ENCODE measurements around the gene KCNIP4. TPM values are rescaled to one million over a fixed set of nuclear protein-coding genes. Genes with fewer than 3 reads are reported as not detected.

KCNIP4 gene
- polyA plus RNA-seq, 4 donors = 1.3 to 3.7 TPM; not detected in 2

DNA sequence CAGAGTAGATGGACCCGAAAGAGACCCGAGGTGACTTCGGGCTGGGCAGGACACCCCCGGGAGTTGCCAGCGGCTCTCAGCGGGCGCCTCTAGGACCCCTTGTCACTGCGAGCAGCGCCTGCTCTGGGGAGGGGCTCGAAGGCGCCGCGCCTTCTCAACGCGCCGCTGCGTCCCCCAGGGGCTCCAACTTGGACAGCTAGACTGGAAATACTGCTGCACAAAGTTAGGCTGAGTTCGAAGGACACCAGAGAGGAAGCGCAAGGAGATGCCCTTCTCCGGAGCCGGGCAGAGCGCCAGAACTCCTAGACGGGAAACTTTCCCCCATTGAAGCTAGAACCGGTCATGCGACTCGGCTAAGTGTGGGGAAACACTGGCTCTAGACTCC, 493 bp upstream of the KCNIP4 start:
- Histone ChIP-seq H3K4me3 (ENCODE audit: low read depth in 1 of 3, low read length in 3 of 3) (peak overlapping the region in 2 of 3 donors; percentile 18 to 36), H3K27me3 (ENCODE audit: control insufficient read depth in 3 of 3, insufficient read depth in 3 of 3, low read length in 3 of 3) (peaks cover 0 to 32% (median 2%) of the 10 kb centered on the region in 3 donors), H3K27ac (ENCODE audit: low read depth in 1 of 3, low read length in 2 of 3) (no peak overlapping the region), H3K4me1 (ENCODE audit: control insufficient read depth in 3 of 3, insufficient read depth in 2 of 3, low read depth in 1 of 3, low read length in 2 of 3) (no peaks in the 10 kb centered on the region), H3K9me3 (ENCODE audit: control insufficient read depth in 2 of 2, insufficient read depth in 1 of 2, low read depth in 1 of 2, low read length in 1 of 2) (no peaks in the 10 kb centered on the region), H3K36me3 (ENCODE audit: control insufficient read depth in 3 of 3, insufficient read depth in 2 of 3, low read depth in 1 of 3, low read length in 3 of 3) (no peaks in the 10 kb centered on the region)
- FAIRE-seq (no peak), DNase-seq (peak; percentile 4 to 9)
- 2 to 5% (median 4%) methylated on average over 23 to 26 of the region's 26 CpGs for WGBS, 3 donors

GRCh38 chr4:21947791-21948346, 703 bp downstream of the KCNIP4 start:
- H3K4me3 ChIP-seq (ENCODE audit: low read depth in 1 of 3, low read length in 3 of 3) = peak overlapping the region in 1 of 3 donors; percentile 36
- DNase-seq (no peak), FAIRE-seq (no peak)
- no peak overlapping the region for H3K27ac ChIP-seq (ENCODE audit: low read depth in 1 of 3, low read length in 2 of 3)
- H3K9me3 ChIP-seq (ENCODE audit: control insufficient read depth in 2 of 2, insufficient read depth in 1 of 2, low read depth in 1 of 2, low read length in 1 of 2) = no peaks in the 10 kb centered on the region
- peaks cover 0 to 32% (median 2%) of the 10 kb centered on the region in 3 donors for H3K27me3 ChIP-seq (ENCODE audit: control insufficient read depth in 3 of 3, insufficient read depth in 3 of 3, low read length in 3 of 3)
- H3K4me1 ChIP-seq (ENCODE audit: control insufficient read depth in 3 of 3, insufficient read depth in 2 of 3, low read depth in 1 of 3, low read length in 2 of 3) = no peaks in the 10 kb centered on the region
- no peaks in the 10 kb centered on the region for H3K36me3 ChIP-seq (ENCODE audit: control insufficient read depth in 3 of 3, insufficient read depth in 2 of 3, low read depth in 1 of 3, low read length in 3 of 3)
- 31 to 32% (median 31%) methylated on average over 18 of the region's 18 CpGs for WGBS, 3 donors

- no peak for DNase-seq
- H3K4me3 ChIP-seq (ENCODE audit: low read depth in 1 of 3, low read length in 3 of 3) = no peak overlapping the region
- H3K9me3 ChIP-seq (ENCODE audit: control insufficient read depth in 2 of 2, insufficient read depth in 1 of 2, low read depth in 1 of 2, low read length in 1 of 2) = no peaks in the 10 kb centered on the region
- FAIRE-seq = no peak
- H3K27ac ChIP-seq (ENCODE audit: low read depth in 1 of 3, low read length in 2 of 3) = no peak overlapping the region
- WGBS, 3 donors = 76 to 84% (median 79%) methylated on average over 6 of the region's 6 CpGs
- no peaks in the 10 kb centered on the region for H3K4me1 ChIP-seq (ENCODE audit: control insufficient read depth in 3 of 3, insufficient read depth in 2 of 3, low read depth in 1 of 3, low read length in 2 of 3)
- H3K27me3 ChIP-seq (ENCODE audit: control insufficient read depth in 3 of 3, insufficient read depth in 3 of 3, low read length in 3 of 3) = peaks cover 0 to 32% (median 2%) of the 10 kb centered on the region in 3 donors
- no peaks in the 10 kb centered on the region for H3K36me3 ChIP-seq (ENCODE audit: control insufficient read depth in 3 of 3, insufficient read depth in 2 of 3, low read depth in 1 of 3, low read length in 3 of 3)
Observed at GRCh38 chr4:21946858-21947257, 1.7 kb downstream of the KCNIP4 start.

- no peak overlapping the region for H3K27ac ChIP-seq (ENCODE audit: low read depth in 1 of 3, low read length in 2 of 3)
- WGBS, 3 donors = 43 to 60% (median 56%) methylated on average over 3 of the region's 3 CpGs
- FAIRE-seq (no peak), DNase-seq (no peak)
- no peaks in the 10 kb centered on the region for H3K9me3 ChIP-seq (ENCODE audit: control insufficient read depth in 2 of 2, insufficient read depth in 1 of 2, low read depth in 1 of 2, low read length in 1 of 2)
- H3K36me3 ChIP-seq (ENCODE audit: control insufficient read depth in 3 of 3, insufficient read depth in 2 of 3, low read depth in 1 of 3, low read length in 3 of 3) = no peaks in the 10 kb centered on the region
- H3K4me1 ChIP-seq (ENCODE audit: control insufficient read depth in 3 of 3, insufficient read depth in 2 of 3, low read depth in 1 of 3, low read length in 2 of 3) = no peaks in the 10 kb centered on the region
- no peaks in the 10 kb centered on the region for H3K27me3 ChIP-seq (ENCODE audit: control insufficient read depth in 3 of 3, insufficient read depth in 3 of 3, low read length in 3 of 3)
- no peak overlapping the region for H3K4me3 ChIP-seq (ENCODE audit: low read depth in 1 of 3, low read length in 3 of 3)
Observed at GRCh38 chr4:21921526-21922180, 26.9 kb downstream of the KCNIP4 start.

DNA sequence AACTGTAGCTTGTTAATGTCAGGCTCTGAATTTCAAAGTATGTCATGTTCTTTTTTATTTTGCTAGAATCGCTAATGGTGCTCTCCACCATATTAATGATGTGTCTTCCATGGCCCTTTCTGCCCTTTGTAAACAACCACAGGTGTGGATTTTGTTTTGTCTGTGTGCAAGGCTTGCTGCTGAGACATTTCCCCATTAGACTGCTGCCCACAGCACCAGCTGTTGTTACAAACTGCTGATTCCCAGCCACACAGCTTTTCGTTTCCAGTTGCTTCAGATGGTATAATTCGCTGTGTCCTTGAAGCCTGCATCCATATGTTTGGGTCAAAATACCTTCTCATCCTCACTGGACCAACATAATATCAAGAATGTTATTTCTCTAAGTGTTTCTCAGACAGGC, 32.8 kb downstream of the KCNIP4 start:
- H3K27me3 ChIP-seq (ENCODE audit: control insufficient read depth in 3 of 3, insufficient read depth in 3 of 3, low read length in 3 of 3) = no peaks in the 10 kb centered on the region
- H3K4me1 ChIP-seq (ENCODE audit: control insufficient read depth in 3 of 3, insufficient read depth in 2 of 3, low read depth in 1 of 3, low read length in 2 of 3) = no peaks in the 10 kb centered on the region
- no peaks in the 10 kb centered on the region for H3K36me3 ChIP-seq (ENCODE audit: control insufficient read depth in 3 of 3, insufficient read depth in 2 of 3, low read depth in 1 of 3, low read length in 3 of 3)
- 70 to 75% (median 73%) methylated on average over 3 of the region's 3 CpGs for WGBS, 3 donors
- H3K4me3 ChIP-seq (ENCODE audit: low read depth in 1 of 3, low read length in 3 of 3) = no peak overlapping the region
- DNase-seq (no peak), FAIRE-seq (no peak)
- no peak overlapping the region for H3K27ac ChIP-seq (ENCODE audit: low read depth in 1 of 3, low read length in 2 of 3)
- H3K9me3 ChIP-seq (ENCODE audit: control insufficient read depth in 2 of 2, insufficient read depth in 1 of 2, low read depth in 1 of 2, low read length in 1 of 2) = no peaks in the 10 kb centered on the region

GRCh38 chr4:21901831-21902230, 46.7 kb downstream of the KCNIP4 start:
- Histone ChIP-seq H3K4me1 (ENCODE audit: control insufficient read depth in 3 of 3, insufficient read depth in 2 of 3, low read depth in 1 of 3, low read length in 2 of 3) (no peaks in the 10 kb centered on the region), H3K27ac (ENCODE audit: low read depth in 1 of 3, low read length in 2 of 3) (no peak overlapping the region), H3K27me3 (ENCODE audit: control insufficient read depth in 3 of 3, insufficient read depth in 3 of 3, low read length in 3 of 3) (no peaks in the 10 kb centered on the region), H3K4me3 (ENCODE audit: low read depth in 1 of 3, low read length in 3 of 3) (no peak overlapping the region), H3K9me3 (ENCODE audit: control insufficient read depth in 2 of 2, insufficient read depth in 1 of 2, low read depth in 1 of 2, low read length in 1 of 2) (peaks cover 0 to 11% of the 10 kb centered on the region in 2 donors), H3K36me3 (ENCODE audit: control insufficient read depth in 3 of 3, insufficient read depth in 2 of 3, low read depth in 1 of 3, low read length in 3 of 3) (no peaks in the 10 kb centered on the region)
- DNase-seq = no peak
- 79 to 89% (median 85%) methylated on average over 1 of the region's 1 CpG for WGBS, 3 donors
- no peak for FAIRE-seq

GRCh38 chr4:21901281-21901680, 47.3 kb downstream of the KCNIP4 start:
- DNase-seq = no peak
- WGBS, 3 donors = 83 to 90% (median 83%) methylated on average over 2 of the region's 2 CpGs
- FAIRE-seq = no peak

DNA sequence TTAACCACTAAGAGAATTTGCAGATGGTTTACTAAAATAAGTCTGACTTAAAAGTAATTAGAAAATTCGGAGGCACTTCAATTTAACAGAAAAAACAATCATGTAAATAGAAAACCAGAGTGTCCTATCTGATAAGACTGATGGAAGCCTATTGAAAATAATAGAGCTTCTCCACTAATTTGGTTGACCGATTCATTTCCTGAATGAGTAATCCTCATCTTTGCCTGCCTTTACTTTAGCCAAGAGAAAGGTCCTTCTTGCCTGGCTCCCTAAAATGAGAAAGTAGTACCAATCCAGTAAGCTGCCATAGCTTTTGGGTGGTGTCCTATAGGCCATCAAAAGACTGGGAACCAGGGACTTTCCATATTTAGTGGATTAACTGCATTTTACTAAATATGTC, 48.4 kb downstream of the KCNIP4 start:
- no peak overlapping the region for H3K27ac ChIP-seq (ENCODE audit: low read depth in 1 of 3, low read length in 2 of 3)
- FAIRE-seq (no peak), DNase-seq (no peak)
- H3K4me3 ChIP-seq (ENCODE audit: low read depth in 1 of 3, low read length in 3 of 3) = no peak overlapping the region
- H3K4me1 ChIP-seq (ENCODE audit: control insufficient read depth in 3 of 3, insufficient read depth in 2 of 3, low read depth in 1 of 3, low read length in 2 of 3) = no peaks in the 10 kb centered on the region
- H3K36me3 ChIP-seq (ENCODE audit: control insufficient read depth in 3 of 3, insufficient read depth in 2 of 3, low read depth in 1 of 3, low read length in 3 of 3) = no peaks in the 10 kb centered on the region
- H3K27me3 ChIP-seq (ENCODE audit: control insufficient read depth in 3 of 3, insufficient read depth in 3 of 3, low read length in 3 of 3) = no peaks in the 10 kb centered on the region
- peaks cover 0 to 11% of the 10 kb centered on the region in 2 donors for H3K9me3 ChIP-seq (ENCODE audit: control insufficient read depth in 2 of 2, insufficient read depth in 1 of 2, low read depth in 1 of 2, low read length in 1 of 2)
- 19 to 71% (median 51%) methylated on average over 2 of the region's 2 CpGs for WGBS, 3 donors

More at GRCh38 chr4:21901281-21901680, 47.3 kb downstream of the KCNIP4 start:
- H3K4me1 ChIP-seq (ENCODE audit: control insufficient read depth in 3 of 3, insufficient read depth in 2 of 3, low read depth in 1 of 3, low read length in 2 of 3) = no peaks in the 10 kb centered on the region
- H3K9me3 ChIP-seq (ENCODE audit: control insufficient read depth in 2 of 2, insufficient read depth in 1 of 2, low read depth in 1 of 2, low read length in 1 of 2) = peaks cover 0 to 11% of the 10 kb centered on the region in 2 donors
- H3K4me3 ChIP-seq (ENCODE audit: low read depth in 1 of 3, low read length in 3 of 3) = no peak overlapping the region
- no peaks in the 10 kb centered on the region for H3K36me3 ChIP-seq (ENCODE audit: control insufficient read depth in 3 of 3, insufficient read depth in 2 of 3, low read depth in 1 of 3, low read length in 3 of 3)
- H3K27me3 ChIP-seq (ENCODE audit: control insufficient read depth in 3 of 3, insufficient read depth in 3 of 3, low read length in 3 of 3) = no peaks in the 10 kb centered on the region
- H3K27ac ChIP-seq (ENCODE audit: low read depth in 1 of 3, low read length in 2 of 3) = no peak overlapping the region

DNA sequence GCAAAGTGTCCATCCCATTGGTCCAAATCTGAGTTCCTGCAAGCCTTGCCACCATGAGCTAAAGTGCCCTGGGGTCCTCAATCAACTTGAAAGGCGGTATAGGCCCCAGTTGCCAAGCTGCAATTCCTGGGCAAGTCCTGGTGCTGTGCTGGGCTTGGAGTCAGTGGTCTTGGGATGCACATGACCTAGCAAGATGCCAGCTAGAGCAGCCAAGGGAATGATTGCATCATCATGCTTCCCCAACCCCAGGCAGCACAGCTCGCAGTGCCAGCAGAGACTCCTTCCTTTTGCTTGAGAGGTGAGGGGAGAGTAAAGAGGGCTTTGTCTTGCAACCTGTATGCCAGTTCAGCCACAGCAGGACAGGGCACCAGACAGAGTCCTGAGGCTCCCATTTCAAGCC, 50.5 kb downstream of the KCNIP4 start:
- 56 to 66% (median 65%) methylated on average over 2 of the region's 2 CpGs for WGBS, 3 donors
- no peak for FAIRE-seq
- H3K36me3 ChIP-seq (ENCODE audit: control insufficient read depth in 3 of 3, insufficient read depth in 2 of 3, low read depth in 1 of 3, low read length in 3 of 3) = no peaks in the 10 kb centered on the region

More for the DNA sequence above, 50.5 kb downstream of the KCNIP4 start:
- no peak for DNase-seq
- H3K4me3 ChIP-seq (ENCODE audit: low read depth in 1 of 3, low read length in 3 of 3) = no peak overlapping the region
- no peak overlapping the region for H3K27ac ChIP-seq (ENCODE audit: low read depth in 1 of 3, low read length in 2 of 3)
- peaks cover 0 to 11% of the 10 kb centered on the region in 2 donors for H3K9me3 ChIP-seq (ENCODE audit: control insufficient read depth in 2 of 2, insufficient read depth in 1 of 2, low read depth in 1 of 2, low read length in 1 of 2)
- no peaks in the 10 kb centered on the region for H3K27me3 ChIP-seq (ENCODE audit: control insufficient read depth in 3 of 3, insufficient read depth in 3 of 3, low read length in 3 of 3)
- H3K4me1 ChIP-seq (ENCODE audit: control insufficient read depth in 3 of 3, insufficient read depth in 2 of 3, low read depth in 1 of 3, low read length in 2 of 3) = no peaks in the 10 kb centered on the region
